ENCODE results near the gene KRTAP25-1. TPM values are rescaled to one million over a fixed set of nuclear protein-coding genes. Genes with fewer than 3 reads are reported as not detected.

The KRTAP25-1 gene
- total RNA-seq, 6 experiments from 2014 or later = not detected

GRCh38 chr21:30269803-30270530, 19.3 kb downstream of the KRTAP25-1 start:
- Mint-ChIP-seq H3K27me3 (ENCODE audit: insufficient read depth) (no peaks in the 10 kb centered on the region), H3K9me3 (peaks cover 42% of the 10 kb centered on the region), H3K4me1 (ENCODE audit: low read depth) (no peaks in the 10 kb centered on the region), H3K4me3 (no peak overlapping the region), H3K27ac (no peak overlapping the region), H3K36me3 (ENCODE audit: low read depth) (no peaks in the 10 kb centered on the region)
- DNase-seq = no peak
- TF ChIP-seq CTCF (IDR thresholded peaks at IDR 0.05) = no peak

DNA sequence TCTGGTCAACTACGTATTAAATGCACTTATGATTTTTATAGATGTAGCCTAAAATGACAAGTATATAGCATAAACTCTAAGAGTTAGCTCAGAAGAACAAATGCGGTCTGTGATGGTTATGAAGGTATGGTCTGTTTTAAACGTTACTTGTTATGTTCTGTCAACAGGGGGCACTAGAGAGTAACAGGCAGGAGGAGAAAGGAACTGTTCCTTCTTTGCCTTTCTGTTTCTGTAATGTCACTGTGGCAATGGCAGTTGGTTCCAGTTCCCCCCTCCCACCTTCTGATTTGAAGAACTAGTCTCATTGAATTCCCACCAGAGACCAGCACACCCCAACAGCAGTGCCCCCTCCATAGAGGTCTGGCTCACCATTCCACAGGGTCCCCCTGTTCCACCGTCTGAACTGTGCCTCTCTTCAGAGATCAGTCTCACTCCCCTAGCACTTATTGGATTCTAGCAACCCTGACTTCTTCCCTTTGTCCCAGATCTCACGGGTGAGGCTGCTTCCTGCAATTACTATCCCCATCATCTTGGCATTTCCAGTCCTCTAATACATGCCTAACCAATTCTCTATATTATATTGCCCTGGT, 20.6 kb downstream of the KRTAP25-1 start:
- Mint-ChIP-seq H3K4me1 (ENCODE audit: low read depth) (no peaks in the 10 kb centered on the region), H3K9me3 (peaks cover 36% of the 10 kb centered on the region), H3K4me3 (no peak overlapping the region), H3K36me3 (ENCODE audit: low read depth) (no peaks in the 10 kb centered on the region), H3K27me3 (ENCODE audit: insufficient read depth) (no peaks in the 10 kb centered on the region), H3K27ac (no peak overlapping the region)
- no peak for DNase-seq
- TF ChIP-seq CTCF (IDR thresholded peaks at IDR 0.05) = no peak

DNA sequence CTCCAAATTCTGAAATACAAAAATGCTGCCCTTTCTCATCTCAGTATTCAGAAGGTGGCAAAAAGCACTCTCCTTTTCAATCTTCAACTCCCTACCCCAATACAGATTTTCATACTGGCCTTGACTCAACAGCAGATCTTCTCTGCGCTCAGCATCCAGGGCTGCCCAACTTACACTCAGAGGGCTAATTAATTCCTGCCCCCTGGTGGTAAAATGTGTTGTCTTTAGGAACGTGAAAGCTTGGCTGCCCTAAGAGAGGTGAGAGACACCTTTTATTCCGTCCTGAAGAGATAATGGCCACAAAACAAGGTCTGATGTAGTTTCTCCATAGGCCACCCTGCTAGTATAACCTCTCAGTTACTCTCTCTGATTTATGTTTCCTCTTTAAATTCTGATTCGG, 31.5 kb downstream of the KRTAP25-1 start:
- no peak overlapping the region for H3K4me3 Mint-ChIP-seq
- peak; percentile 23; the same call in 1 of the 2 replicates for TF ChIP-seq CTCF (IDR thresholded peaks at IDR 0.05)
- H3K36me3 Mint-ChIP-seq (ENCODE audit: low read depth) = no peaks in the 10 kb centered on the region
- no peaks in the 10 kb centered on the region for H3K4me1 Mint-ChIP-seq (ENCODE audit: low read depth)
- DNase-seq = no peak
- H3K27ac Mint-ChIP-seq = no peak overlapping the region
- peaks cover 59% of the 10 kb centered on the region for H3K9me3 Mint-ChIP-seq
- H3K27me3 Mint-ChIP-seq (ENCODE audit: insufficient read depth) = no peaks in the 10 kb centered on the region

- Mint-ChIP-seq H3K27ac (no peak overlapping the region), H3K9me3 (peaks cover 52% of the 10 kb centered on the region), H3K36me3 (ENCODE audit: low read depth) (no peaks in the 10 kb centered on the region), H3K27me3 (ENCODE audit: insufficient read depth) (no peaks in the 10 kb centered on the region), H3K4me1 (ENCODE audit: low read depth) (no peaks in the 10 kb centered on the region), H3K4me3 (no peak overlapping the region)
- no peak for DNase-seq
- TF ChIP-seq CTCF (IDR thresholded peaks at IDR 0.05) = no peak
These were observed 33.2 kb downstream of the KRTAP25-1 start for GRCh38 chr21:30256100-30256499.

- Mint-ChIP-seq H3K4me1 (ENCODE audit: low read depth) (no peaks in the 10 kb centered on the region), H3K27ac (no peak overlapping the region), H3K9me3 (peaks cover 52% of the 10 kb centered on the region)
These were observed 33.6 kb downstream of the KRTAP25-1 start for GRCh38 chr21:30255679-30256078.

More at GRCh38 chr21:30255679-30256078, 33.6 kb downstream of the KRTAP25-1 start:
- no peak for TF ChIP-seq CTCF (IDR thresholded peaks at IDR 0.05)
- no peak for DNase-seq
- Mint-ChIP-seq H3K36me3 (ENCODE audit: low read depth) (no peaks in the 10 kb centered on the region), H3K27me3 (ENCODE audit: insufficient read depth) (no peaks in the 10 kb centered on the region), H3K4me3 (no peak overlapping the region)

Measured in HFFc6 (cell line).